HG03280 (cell line): ENCODE results near the gene MARCHF4.
A peak's percentile ranks its signal among the peaks of the same experiment; 100 is the strongest.

ENCODE experiments used
- ATAC-seq: cut with Tn5 transposase; IDR thresholded peaks from one replicate; pipeline ENCODE4 v1.9.1; 2021; ENCODE audit warnings: mild to moderate bottlenecking, moderate library complexity; ENCODE audit not compliant: unreplicated experiment

Gene MARCHF4, protein sequence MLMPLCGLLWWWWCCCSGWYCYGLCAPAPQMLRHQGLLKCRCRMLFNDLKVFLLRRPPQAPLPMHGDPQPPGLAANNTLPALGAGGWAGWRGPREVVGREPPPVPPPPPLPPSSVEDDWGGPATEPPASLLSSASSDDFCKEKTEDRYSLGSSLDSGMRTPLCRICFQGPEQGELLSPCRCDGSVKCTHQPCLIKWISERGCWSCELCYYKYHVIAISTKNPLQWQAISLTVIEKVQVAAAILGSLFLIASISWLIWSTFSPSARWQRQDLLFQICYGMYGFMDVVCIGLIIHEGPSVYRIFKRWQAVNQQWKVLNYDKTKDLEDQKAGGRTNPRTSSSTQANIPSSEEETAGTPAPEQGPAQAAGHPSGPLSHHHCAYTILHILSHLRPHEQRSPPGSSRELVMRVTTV

DNA sequence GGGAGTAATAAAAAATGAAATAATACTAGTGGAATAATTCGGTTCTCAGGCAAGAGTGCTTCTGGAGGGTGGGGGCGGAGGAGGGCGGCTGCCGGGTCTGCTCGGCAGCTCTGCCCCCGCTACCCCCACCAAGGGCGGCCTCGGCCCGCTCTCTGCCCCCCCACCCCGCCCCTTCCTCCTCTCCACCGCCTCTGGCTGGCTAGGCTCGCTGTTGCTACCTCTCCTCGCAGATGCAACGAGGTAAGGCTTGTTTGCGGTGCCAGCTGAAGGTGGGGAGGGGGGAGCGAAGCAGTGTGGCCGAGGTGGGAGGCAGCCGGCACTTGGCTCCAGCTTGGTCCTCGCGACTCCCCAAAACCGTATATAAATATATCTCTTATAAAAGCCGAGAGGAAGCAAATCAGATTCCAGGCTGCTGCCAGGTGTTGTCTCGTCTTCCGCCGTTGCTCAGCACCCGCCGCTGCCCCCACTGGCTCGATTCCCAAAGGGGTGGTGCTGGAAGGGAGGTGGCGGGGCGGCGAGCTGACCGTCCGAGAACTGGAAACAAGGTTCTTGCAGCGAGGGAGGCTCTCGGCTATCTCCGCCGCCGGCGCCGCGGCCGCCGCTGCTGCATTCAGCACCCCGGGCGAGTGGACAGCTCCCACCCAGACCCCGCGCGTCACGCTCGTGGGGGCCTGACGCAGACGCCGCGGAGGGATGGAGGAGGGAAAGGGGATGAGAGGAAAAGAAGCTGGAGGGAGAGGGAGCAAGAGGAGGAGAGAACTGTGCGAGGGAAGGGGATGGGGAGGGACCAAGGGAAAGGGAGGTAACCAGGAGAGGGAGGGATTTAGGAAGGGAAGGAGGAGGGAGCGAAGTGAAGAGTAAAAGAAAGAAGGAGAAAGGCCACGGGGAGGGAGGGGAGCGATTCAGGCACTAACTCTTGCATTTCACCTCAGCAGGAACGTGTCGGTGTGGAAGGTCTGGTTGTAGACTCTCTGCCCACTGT is at the start of gene MARCHF4:
Gene MARCHF4, minus strand, starts transcription at position 763 of the 982 bp plus-strand sequence. CDS start 2,223 bp downstream, outside the sequence.
- no peak for ATAC-seq

DNA sequence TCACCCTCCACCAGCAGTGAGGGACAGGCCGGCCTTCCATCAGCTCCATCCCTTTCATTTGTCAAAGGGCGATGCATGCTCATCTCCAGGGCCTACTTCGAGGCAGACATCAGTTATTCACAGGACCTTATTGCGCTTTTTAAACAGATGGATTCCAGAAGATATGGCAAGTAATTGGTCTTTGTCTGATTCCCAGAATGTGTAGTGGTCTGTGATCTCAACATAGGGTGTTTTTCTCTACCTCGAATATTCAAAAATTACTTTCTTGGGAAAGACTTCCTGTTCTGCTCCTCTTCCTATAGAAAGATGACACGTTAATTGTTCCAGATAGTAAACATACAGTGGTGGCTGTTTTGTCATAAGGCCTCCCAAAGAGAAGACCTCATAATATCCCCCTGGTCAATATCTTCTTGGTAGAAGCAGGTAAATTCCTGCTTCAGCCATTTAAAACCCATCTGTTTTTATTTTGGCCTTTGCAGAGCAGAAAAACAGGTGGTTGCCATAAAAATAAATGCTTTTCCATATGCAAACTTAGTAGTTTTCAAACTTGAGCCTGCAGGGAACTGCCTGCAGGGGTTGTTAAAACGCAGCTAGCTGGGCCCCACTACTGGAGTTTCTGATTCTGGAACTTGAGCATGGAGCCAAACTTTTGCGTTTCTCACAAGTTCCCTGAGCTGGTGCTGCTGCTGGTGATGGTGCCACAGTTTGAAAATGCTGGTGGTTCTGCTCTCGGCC is 48.3 kb upstream of the MARCHF4 start:
- ATAC-seq, result no peak

DNA sequence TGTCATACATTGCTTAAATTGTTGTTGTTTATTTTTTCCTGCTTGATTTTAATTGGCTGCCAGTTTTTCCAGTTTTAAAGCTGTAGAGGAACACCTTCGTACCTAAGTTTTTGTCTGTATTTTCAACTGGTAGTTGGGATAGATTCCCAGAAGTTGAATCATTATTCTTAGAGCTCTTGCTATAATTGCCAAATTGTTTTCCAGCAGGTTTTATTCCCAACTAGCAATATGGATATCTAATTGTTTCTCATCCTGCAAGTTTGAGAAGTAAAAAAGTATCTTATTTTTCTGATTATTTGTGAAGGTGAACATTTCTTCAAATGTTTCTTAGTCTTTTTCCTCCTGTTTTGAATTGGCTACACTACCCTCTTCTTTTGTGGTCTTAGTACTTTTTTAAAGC is 46.7 kb upstream of the MARCHF4 start:
- ATAC-seq, result no peak

DNA sequence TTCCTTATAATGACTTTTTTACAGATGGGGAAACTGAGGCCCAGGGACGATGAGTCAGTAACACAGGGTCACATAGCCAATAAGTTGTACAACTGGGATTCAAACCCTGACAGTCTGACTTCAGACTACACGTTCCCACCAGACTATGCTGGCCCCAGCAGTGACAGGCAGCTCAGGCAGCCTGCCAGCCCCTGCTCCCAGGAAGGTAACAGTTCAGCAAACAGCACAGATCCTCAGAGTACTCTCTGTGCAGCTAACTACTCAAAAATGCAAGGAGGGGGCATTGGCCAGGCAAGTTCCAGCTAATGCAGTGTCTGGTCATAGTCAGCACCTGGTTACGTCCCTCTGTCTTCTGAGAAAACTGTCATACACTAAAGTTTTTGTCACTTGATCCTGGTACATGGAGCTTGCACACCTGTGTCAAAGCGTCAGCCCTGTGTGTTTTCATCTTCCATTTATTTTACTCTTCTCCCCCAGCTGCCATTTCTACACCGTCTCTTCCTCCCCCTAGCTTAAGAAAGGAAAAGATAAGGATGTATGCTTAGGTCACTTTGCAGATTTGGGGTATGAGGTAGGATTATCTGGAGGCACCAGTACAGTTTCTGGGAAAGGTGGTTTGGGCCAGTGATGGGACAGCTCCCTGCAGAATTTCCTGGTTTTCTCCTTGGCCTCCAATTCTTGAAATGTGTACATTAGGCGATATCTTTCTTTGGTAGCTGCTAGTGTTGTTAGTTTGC is 44.5 kb upstream of the MARCHF4 start:
- ATAC-seq, result no peak

DNA sequence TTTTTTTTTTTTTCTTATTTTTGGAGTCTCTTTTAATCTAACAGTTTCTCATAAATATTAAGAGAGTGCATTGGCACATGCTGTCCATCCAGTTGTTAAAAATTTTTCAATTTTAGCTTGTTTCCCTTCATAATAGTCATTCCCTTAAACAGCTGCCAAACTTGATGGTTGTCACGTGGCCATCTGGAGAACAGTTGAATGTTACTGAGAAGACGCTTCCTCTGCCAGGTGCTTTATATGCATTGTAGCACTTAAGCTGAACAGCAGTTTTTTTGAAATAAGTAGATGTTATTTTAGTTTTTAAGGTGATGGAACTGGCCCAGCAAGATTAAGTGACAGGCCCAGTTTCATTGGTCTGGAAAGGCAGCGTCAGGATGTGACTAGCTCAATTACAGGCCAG is 43.3 kb upstream of the MARCHF4 start:
- no peak for ATAC-seq

DNA sequence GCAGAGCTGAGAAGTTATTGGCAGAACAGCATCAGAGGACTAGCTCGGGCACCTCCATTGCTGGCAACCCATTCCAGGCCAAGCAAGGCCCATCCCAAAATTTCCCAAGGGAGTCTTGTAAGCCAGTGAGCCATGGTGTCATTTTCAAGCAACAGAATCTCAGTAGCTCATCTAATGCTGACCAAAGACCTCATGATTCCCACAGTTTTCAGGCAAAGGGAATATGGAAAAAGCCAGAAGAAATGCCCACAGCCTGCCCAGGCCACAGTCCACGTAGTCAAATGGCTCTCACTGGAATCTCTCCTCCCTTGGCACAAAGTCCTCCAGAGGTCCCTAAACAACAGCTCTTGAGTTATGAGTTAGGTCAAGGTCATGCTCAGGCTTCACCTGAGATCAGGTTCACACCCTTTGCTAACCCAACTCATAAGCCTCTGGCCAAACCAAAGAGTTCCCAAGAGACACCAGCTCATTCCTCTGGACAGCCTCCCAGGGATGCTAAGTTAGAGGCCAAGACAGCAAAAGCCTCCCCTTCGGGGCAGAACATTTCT is 42.6 kb upstream of the MARCHF4 start:
- ATAC-seq, result no peak

DNA sequence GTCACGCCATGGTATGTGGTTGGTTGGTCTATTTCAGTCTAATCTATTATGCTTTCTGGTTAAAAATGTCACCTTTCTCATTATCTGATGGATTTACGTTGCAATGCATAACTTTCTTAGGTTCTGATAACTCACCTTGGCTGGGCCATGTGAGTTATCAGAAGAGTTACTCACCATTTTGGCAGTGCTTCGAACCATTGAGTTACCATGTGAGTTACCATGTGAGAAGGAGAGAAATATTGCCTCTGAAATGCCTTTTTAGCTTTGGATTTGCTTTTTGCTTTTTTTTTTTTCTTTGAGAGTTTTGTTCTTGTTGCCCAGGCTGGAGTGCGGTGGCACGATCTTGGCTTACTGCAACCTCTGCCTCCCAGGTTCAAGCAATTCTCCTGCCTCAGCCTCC is 41.6 kb upstream of the MARCHF4 start:
- ATAC-seq, result no peak

DNA sequence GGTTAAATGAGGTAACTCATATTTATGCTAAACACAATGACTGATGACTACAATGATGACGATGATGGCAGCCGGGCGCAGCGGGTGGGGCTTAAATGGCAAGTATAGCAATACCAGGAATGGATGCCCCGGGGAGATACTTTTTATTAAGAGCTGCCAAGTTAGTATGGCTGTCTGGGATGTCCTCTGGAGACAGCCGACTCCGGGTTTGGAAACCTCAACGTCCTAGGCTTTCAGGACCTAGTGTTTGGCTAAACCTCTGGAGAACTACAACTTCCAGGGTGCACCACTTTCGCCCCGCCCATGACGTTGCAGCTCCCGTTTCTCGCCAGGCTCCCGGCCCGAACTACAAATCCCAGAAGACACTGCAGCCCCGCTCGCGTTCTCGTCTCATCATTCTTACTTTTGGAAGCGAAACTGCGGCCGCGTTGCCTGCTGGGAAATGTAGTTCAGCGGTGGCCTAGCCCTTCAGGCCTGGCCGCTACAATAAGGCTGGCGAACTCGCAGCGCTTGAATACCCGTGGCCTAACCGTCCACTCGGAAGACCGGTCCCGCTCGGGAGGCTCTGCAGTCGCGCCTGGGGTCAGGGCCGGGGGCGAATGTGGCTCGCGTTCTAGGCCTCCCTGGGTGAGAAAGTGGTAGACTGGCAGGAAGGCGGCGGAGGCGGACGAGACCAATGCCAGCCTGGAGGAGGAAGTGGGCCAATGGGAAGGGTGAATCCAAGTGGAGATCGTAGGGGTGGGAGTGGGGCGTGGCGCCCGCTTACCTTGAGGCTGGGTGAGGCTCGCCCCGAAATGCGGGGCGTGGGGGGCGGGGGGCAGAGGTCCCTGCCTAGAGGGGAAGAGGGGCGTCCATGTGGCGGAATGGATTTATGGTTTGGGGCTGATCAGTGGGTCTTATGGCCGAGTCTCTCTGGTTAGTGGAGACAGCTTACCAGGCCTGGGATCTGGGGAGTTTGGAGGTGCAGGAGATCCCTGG is 40.0 kb upstream of the MARCHF4 start, which contains the start of gene SMARCAL1:
Gene SMARCAL1, plus strand, starts transcription at position 463 of the 978 bp plus-strand sequence. CDS start 2,221 bp downstream, outside the sequence.
- ATAC-seq, result peak; percentile 96

DNA sequence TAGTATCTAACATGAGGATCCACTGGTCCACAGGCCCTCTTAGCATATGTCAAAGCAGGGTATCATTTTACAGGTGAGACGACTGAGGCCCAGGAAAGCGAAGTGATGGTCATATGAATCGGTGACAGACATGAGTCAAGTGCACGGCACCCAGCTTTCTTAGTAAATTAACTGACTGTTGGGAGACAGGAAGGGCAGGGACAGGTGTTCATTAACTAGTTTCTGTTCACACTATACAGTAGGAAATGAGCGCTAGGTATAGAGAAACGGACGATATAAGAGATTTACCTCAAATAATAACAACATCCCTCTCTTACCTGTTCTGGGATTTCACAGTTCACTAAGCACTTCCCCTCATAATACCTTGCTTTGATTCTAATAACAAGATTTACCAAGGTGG is 38.3 kb upstream of the MARCHF4 start:
- ATAC-seq, result no peak

DNA sequence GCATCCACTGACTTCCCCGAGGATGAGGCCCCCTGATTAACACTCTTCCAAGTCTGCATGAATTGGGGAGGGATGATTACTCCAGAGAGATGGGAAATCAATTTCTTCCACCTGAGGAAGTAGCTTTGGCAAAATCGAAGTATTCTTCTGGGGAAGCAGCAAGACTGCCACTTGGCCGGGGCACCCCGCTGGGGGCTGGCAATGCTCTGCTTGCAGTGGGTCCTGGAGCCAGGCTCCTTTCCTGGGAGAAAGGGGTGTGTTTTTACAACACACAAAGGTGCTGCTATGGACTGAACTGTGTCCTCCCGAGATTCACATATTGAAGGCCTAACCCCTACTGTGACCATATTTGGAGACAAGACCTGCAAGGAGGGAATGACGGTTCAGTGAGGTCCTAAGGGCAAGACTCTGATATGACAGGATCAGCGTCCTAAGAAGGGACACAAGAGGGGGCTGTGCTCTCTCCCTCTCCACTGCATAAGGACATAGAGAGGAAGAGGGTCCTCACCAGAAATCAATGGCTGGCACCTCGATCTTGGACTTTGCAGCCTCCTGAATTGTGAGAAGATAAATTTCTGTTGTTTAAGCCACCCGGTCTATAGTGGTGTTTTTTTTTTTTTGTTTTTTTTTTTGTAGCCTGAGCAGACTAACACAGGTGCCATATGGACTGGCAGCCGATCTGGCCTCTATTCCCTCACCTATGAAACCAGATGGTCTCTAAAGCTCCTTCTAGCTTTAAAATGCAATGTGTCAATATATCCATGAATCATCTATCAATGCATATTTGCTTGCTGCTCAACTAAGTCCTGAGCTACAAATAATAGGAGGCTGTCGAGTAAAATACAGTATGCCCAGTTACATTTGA is 36.4 kb upstream of the MARCHF4 start:
- no peak for ATAC-seq

DNA sequence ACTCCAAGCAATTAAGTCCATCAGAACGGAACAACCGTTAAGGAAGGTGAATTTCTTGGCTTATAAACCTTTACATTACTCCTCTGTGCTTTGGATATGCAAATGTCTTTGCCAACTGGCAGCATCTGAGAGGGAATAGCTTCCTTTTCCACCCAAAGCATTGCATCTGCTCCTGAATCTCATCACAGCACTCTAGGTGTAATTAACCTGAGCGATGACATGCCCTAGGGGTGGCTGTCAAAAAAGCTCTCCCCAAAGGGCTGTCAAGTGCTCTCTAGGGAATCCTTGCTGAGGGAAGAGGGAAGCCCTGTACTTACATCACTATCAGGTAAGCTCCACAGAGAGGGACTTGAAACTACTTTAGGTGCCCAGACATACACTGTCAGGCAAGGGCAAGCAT is 34.5 kb upstream of the MARCHF4 start:
- ATAC-seq, result no peak

DNA sequence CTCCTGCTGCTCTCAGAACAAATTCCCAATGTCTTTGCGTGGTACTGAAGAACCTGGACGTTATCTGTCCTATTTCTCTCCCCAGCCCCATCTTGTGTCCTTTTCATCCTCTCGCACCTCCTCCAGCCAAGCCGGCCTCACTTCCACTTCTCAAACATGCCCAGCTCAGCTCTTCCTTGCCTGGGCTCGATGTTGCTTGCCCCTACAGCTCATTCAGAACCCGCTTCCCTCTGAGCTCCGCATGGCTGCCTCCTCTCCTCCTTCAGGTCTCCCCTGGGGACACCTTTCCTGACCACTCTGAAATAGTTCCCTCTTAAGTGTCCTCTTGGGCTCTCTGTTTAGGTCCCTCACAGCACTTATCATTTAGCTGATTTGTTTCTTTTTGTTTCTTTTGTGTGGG is 33.3 kb upstream of the MARCHF4 start:
- no peak for ATAC-seq

DNA sequence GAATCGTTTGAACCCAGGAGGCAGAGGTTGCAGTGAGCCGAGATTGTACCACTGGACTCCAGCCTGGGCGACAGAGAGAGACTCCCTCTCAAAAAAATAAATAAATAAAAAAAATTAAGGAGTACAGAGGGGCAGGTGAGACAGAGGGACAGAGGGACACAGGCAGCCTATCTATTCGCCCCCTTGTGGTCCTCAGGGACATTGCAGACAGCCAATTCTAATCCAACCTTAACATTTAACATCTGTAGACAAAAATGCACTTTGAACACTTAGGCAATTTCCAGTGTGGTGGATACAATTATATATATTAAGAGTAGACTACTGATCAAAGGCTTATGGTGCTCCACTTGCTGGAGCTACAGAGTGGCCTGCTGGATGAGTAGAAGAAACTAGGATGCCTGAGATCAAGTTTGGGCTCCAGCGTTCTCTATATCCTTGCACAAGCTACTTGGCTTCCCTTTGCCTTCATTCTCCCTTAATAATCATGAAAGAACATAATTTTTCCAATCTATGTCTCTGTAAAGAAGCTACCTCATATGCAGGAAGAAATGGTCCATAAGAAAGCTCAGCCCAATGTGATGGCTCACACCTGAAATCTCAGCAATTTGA is 31.8 kb upstream of the MARCHF4 start:
- ATAC-seq, result peak; percentile 78

DNA sequence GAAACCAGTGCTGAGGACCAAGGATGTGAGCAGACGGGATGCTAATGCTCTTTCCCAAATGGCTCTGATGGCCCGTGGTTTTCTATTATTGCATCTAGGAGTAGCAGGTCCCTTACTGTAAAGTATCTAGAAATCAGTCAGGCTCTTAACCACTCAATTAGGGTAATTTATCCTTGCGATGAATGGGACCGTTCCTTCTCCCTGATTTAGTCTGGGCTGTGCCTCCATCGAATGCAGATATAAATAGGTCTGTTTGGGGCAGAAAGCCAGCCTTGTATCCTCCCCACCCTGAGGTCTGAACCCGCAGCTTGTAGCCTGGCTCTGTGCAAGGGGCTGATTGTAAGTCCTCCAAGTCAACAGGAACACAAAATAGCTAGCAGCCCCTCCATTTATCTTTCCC is 30.5 kb upstream of the MARCHF4 start:
- no peak for ATAC-seq

DNA sequence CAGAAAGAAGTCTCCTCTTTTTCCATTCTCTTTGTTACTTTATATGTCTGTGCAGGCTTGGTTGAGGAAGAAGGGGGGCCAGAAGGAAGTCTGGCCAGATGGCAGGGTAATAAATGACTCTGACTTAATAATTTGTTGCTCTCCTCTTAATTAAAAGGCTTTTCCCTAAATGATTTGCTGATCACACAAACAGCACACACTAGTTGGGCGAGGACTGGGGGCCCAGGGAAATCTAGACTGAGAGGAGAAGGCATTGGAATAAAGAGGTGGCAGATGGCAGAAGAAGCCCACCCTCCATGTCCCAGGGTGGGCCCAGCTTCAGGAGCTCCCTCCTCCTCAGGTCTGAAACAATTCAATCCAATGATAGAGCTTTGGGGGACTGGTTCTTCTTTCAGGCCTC is 27.3 kb upstream of the MARCHF4 start:
- no peak for ATAC-seq

DNA sequence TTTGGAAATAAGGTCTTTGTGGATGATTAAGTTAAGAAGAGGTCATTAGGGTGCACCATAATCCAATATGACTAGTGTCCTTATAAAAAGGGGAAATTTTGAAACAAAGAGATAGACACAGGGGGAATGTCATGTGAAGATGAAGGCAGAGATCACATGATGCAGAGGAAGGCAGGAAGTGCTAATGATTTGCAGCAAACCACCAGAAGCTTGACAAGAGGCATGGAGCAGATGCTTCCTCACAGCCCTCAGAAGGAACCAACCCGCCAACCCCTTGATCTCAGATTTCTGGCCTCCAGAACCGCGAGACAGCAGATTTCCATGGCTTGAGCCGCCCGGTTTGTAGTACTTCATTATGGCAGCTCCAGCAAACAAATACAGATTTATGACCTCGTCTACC is 22.6 kb upstream of the MARCHF4 start:
- no peak for ATAC-seq
